Measurements from ENCODE around the gene MINDY4B.

Gene MINDY4B

DNA sequence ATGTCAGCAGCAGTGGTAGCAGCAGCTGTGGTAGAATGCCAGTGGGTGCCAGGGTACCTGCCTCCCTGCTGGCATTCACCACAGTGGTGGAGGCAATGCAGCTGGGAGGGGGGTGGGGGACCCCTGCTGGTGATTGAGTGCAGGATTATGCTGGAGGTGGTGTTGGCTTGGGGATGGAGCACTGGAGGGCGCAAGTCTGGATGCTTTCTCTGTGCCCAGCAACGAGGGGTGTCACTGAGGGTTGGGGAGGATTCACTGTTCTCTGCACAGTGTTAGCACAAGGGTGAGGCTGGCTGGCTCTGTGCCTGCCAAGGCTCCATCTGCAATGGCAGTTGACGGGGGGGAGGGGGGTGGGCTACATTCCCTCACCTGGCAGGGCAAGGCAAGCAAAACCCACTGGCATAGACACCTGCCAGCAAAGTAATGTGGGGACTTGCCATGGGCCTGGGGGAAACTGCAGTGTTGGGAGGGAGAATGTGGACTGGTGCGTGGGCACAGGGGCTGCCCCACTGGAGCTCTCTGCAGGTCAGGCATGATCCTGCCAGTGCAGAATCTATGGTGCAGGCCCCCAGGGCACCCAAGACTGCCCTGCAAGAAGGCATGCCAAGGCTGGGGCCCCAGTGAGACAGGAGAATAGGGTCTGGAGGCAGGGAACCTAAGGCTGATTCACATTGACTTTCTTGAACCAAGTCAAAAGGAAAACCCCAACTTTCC lies 64.3 kb downstream of the MINDY4B start:
- DNase-seq, result no peak

DNA sequence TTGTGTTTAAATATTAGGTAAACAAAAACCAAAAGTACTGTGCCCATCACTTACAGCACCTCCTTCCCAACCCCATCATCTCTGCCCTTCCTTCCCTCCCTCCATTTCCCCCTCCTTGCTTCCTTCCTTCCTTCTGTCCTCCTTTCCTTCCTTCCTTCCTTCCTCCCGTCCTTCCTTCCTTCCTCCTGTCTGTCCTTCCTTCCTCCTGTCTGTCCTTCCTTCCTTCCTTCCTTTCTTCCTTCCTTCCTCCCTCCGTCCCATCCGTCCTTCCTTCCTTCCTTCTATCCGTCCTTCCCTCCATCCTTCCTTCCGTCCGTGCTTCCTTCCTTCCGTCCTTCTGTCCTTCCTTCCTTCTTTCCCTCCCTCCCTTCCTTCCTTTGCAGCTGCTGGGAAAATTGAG lies 74.5 kb downstream of the MINDY4B start:
- DNase-seq, result no peak

DNA sequence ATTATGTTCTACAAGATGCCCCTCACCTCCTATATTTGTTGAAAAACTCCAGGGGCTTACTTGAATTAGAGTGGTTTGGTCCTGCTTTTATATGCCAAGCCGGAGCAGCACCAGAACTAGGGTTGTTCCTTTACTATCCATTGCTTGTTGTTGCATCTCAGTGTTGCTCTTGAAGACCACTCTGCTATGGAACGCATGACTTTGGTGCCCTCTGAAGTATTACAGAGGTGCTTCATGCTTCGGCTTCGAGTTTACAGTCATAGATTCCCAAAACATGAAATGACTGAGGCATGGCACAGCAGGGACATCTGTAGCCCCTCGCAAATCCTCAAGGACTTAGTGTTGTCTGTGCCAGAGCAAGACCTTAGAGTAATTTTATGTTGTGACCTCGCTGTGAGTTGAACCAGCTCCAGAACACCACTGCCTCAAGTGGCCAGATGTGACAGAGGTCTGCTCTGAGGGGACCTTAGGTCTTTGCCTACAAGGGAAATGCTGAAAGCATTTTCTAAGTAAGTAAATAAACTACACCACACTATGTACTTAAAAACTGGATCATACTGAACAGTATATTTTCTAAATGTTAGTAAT lies 75.1 kb downstream of the MINDY4B start:
- DNase-seq, result no peak

DNA sequence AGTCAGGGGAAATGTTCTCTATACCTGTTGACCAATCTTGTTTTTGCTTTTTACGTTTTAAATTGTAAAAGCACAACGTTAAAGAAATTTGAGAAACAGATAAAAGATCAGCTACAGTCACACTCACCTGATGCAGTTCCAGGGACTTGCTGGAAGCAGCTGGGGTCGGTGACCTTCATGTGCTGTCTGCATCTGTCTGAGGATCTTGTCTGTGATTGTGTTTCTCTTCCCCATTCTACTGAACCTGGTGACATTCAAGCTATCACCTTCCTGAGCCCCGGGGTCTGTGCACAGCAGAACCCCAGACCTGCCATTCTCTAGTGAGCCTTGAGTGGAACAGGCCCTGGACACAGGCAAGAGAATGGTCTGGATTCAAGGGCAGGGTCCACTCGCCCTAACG lies 75.8 kb downstream of the MINDY4B start:
- DNase-seq, result no peak

DNA sequence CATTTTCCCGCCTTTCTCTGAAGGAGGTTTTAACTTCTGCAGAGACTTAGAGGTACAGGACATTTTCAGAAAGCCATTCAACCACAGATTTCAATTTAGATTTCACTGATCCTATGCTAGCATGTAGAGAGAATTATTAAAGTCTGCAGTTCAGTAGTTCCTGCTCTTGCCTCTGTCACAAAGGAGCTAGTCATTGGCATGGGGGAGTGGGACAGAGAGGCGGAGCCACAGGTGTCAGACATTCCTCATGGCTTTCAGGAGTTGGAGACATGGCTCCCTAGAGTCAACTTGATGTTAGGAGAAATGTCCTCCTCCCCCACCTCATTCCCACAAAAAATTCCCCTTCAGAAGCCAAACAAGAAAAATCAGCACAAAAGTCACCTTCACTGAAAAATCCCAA lies 76.2 kb downstream of the MINDY4B start:
- no peak for DNase-seq

DNA sequence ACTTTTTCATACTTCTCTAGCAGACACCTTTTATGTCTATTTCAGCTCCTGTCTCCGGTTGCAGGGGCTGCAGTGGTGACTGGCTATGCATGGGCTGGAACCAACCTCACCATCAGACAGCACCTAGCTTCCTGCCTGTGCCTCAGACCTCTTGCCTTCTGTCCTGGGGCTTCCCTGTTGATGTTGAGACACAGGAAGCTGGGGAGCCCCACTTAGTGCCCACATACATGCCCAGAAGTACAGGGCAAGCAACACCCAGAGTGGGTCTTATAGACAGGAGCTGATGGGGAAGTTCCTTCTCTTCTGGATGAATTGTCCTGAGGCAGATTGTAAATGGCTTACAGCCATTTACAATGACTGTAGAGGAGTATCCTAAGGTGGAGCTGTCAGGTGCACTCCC lies 77.0 kb downstream of the MINDY4B start:
- DNase-seq, result no peak

DNA sequence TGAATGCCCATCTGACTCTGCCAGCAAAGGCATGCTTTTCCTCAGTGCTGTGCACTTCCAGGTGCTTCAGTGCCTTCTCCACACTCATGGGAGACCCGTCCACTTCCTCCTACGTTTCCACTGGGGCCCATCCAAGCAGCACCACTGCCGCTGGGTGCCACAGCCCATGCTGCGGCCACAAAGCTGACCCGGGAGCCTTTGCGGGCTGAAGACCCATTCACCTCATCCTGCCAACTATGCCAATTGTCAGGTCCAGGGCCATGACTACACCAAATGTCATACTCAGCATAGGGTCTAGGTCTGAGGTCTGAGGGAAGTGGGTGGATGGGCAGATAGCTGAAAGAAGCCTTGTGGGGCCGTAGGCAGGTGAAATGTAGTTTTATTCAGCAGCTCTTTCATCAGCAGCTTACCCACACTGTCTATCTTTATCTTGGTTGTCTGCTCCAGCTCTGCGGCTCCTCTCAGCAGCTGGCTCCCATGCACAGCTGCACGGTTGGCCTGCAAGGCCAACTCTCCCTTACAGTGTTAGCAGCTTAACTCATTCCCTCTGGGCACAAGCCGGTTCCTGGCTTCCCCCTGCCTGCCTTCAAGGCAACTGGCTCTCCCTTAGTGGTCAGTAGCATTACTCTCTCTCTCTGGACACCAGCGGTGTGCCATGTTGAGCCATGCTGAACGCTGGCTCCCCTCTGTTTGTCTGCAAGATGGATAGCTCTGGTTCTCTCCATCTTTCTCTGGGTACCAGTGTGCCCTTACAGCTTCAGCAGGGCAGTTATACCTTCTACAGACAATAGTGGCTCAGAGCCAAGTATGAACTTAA lies 78.6 kb downstream of the MINDY4B start:
- DNase-seq, result no peak

DNA sequence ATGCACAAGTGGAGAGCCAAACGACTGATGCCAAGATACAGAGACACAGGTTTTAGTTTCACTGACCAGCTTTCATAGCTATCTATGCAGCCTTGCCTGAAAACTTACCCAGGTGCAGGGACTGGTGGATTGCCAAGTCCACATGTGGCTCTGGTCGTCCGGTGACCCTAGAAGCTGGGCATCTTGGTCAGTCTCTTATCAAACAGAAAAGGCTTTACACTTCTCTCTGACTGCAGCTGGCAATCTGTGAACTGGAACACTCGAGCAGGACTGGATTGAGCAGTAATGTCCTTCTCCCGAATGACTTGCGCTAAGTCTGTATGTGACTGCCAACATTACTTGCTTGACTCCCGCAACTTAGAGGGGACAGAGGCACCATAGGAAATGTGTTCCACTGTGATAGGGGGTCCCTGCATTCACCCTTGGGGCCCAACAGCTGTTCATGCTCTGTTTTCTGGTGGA lies 79.3 kb downstream of the MINDY4B start:
- DNase-seq, result no peak

DNA sequence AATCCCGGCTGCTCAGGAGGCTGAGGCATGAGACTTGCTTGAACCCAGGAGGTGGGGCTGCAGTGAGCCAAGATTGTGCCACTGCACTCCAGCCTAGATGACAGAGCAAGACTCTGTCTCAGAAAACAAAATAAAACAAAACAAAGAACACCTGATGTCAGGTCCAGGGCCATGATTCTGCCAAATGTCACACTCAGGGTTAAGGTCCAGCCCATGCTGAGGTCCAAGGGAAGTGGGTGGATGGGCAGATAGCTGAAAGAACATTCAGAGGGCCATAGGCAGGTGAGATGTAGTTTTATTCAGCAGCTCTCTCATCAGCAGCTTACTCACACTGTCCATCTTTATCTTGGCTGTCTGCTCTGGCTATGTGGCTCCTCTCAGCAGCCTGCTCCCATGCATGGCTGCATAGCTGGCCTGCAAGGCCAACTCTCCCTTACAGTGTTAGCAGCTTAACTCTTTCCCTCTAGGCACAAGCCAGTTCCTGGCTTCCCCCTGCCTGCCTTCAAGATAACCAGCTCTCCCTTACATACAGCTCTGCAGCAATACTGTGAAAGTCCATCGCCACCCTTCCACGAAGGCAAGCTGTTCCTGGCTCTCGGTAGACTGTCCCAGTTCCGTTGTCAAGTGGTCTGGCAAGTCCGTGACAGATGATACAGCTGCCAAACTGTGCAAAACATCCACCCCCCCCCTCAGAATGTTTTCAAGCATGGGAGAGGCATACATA lies 79.9 kb downstream of the MINDY4B start:
- DNase-seq, result no peak

DNA sequence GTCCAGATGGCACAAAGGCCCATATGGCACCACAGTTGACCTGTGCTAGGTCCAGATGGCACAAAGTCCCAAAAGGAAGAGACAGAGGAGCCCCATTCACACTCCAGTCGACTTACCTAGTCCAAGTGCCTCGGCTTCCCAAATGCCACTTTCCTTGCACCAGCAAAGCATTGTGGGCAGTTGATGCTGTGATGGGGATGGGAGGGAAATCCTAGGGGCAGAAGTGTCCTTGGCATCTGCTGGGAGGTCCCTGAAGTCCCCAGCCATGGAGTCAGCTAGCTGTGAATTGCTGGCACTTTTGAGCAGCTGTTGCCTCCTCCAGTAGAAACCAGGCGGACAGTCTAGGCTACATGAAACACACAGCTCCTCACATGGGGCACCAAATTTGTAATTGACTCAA lies 82.0 kb downstream of the MINDY4B start:
- DNase-seq, result no peak

DNA sequence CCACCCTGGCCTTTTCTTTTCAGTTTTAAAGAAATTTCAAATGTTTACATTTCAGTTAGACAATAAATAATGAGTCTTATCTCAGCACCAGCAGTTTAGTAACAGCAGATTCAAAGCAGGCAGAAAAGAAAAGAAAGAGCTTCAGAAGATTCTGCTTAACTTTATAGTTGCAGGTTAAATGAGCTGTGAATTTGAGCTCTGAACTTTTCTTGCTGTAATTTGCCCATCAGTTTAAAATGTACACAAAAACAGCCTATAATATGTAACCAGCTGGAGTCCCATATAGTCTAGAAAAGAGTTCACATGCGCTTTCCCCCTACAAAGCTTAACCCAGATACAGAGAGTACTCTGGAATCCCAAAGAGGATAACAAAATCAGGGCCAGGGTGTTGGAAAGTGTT lies 82.6 kb downstream of the MINDY4B start:
- DNase-seq, result no peak

Measured in NCI-H2029 treated with DMSO at 0.1 percent for 48 hours (cell line).